HG03139 (cell line): ENCODE measurements around the gene SLC47A2.

Experiments
- ATAC-seq: cut with Tn5 transposase; IDR thresholded peaks from one replicate; pipeline ENCODE4 v1.9.1; 2021; ENCODE audit not compliant: unreplicated experiment

Gene SLC47A2

GRCh38 chr17:19729900-19730299 lies 13.5 kb upstream of the SLC47A2 start:
- ATAC-seq, result no peak

DNA sequence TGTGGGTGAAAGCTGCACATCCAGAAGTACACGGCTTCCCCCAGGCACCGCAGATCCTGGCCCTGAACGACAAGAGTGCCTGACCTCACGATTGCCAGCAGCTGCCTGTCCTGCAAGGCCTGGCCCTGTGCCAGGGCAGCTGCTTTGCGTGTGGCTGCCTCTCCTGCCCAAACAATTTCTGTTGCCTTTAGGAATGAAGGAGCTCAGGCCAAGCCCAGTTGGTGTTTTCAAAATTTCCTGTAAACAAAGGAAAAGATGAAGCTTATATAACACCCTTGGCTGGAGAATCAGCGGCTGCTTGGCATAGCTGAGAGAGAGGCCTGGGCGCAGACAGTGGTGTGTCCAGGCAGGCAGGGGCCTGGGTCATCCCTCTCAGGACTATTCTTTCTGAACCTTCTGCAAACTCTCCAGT lies 11.7 kb upstream of the SLC47A2 start:
- no peak for ATAC-seq

DNA sequence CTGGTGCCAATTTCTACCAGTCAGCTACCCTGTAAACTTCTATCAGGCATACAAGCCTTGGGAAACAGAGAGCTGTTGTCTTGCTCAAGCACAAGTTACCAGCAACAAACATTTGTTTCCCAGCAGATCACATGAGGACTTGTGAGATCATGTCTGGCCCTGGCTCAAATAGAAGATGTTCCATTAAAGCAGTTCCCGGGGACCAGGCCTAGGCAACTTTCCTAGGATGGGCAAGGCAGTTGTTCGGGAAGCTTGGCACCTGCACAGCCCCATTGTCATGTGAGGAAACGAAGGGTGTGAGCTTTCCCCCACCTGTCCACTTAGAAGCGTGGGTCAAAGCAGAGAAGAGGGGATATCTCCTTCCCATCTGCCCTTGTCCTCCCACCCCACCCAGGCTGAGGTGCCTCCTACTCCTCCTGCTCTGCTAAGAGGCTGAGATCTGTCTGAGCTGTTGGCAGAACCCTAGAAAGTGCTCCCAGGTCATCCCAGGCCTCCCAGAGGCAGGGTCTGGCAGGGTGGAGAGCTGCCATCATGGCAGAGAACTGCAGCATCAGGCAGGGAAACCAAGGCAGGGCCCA lies 11.2 kb upstream of the SLC47A2 start:
- no peak for ATAC-seq

GRCh38 chr17:19726631-19727376 lies 10.4 kb upstream of the SLC47A2 start:
- ATAC-seq, result no peak

DNA sequence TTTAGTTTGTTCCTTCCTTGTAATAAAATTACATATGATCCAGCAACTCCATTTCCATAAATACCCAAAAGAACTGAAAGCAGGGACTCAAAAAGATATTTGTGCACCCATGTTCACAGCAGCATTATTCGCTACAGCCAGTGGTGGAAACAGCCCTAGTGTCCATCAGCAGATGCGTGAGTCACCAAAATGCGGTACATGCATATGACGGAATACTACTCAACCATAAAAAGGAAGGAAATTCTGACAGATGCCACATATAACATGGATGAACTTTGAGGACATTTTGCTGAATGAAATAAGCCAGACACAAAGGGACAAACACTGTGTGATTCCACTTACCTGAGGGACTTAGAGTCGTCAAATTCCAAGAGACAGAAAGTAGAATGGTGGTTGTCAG lies 9.1 kb upstream of the SLC47A2 start:
- ATAC-seq, result no peak

DNA sequence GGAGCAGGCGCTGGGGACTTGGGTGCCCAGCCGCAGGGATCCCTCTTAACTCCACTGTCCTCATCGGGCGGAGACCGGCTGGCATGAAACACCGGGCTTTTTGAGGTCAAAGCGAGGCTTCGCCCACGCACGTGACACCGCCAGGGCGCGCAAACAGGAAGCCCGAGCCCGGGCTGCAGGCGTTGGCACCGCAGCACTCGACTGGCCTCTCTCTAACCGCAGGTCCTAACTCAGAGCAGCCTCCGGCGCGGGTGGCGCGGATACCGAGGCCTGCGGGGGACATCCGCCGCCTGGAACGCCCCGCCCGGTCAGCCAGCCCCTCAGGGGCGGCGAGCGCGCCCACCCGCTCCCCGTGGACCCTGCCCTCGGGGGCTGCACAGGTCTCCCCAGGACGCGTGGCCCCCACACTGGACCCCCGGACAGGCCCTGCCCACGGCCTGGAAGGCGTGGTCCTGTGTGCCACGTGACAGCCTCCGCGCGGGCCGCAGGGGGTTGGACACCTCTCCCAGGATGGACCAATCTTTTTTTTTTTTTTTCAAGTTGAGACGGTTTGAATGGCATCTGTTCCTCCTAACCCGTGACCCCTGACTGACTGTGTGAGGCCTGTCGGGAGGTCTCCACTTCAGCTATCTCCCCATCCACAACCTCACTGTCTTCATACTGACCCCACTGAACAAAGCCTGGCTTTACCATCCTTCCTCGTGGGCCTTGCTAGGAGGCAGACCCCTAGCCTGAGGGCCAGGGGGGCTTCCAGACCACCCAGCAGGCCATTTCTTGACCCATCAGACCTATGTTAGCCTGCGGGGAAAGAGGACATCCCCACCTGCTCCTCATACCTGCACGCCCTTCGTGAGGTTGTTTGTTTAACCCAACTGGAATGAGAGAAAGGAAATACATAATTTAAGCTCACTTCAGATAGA lies 8.4 kb upstream of the SLC47A2 start:
- ATAC-seq, result no peak

GRCh38 chr17:19723964-19724363 lies 7.6 kb upstream of the SLC47A2 start:
- no peak for ATAC-seq

DNA sequence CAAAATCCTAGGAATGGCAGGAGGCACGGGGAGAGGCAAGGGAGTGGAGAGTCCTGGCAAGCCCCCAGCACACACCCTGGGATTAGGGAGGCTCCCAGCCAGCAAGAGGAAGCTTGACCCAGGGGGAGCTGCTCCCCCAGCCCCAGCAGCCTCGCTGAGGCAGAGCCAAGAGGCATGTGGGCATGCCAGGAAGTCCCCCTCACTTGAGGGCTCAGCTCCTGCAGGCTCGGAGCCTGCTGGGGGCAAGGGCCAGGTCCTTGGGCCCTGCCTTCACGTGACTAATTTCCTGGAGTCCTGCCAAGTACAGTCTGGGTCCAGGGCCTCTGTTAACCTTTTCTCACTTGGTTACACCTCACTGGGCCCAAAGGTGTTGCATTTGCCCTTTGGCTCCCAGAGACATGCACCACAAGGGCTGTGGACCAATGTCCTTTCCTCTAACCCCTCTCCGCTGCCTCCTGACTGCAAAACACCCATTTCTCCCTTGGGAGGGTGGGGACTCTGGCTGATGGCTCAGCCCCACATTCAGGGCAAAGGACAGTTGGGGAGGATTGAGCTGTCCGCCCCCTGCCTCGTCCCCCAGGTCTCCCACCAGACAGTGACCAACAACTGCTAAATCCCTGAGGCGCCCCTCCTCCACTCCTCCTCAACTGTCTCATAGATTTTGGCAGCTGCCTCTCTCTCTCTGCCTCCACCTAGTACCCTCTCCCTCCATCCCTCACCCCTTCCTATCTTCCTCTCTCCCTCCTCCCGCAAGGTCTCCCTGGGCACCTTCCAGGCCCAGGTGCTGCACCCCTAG lies 4.4 kb upstream of the SLC47A2 start:
- ATAC-seq, result no peak

- no peak for ATAC-seq
Measured at GRCh38 chr17:19720210-19720475, 3.8 kb upstream of the SLC47A2 start.

- no peak for ATAC-seq
Measured at GRCh38 chr17:19719355-19720209, 3.2 kb upstream of the SLC47A2 start.

- no peak for ATAC-seq
Measured at GRCh38 chr17:19718613-19719354, 2.4 kb upstream of the SLC47A2 start.

GRCh38 chr17:19718041-19718612 lies 1.7 kb upstream of the SLC47A2 start:
- no peak for ATAC-seq

- ATAC-seq, result no peak
Measured at GRCh38 chr17:19717411-19717908, 1.1 kb upstream of the SLC47A2 start.

GRCh38 chr17:19717031-19717360 lies 612 bp upstream of the SLC47A2 start:
- no peak for ATAC-seq

- ATAC-seq, result no peak
Measured at GRCh38 chr17:19714542-19715411, 1.6 kb downstream of the SLC47A2 start.

DNA sequence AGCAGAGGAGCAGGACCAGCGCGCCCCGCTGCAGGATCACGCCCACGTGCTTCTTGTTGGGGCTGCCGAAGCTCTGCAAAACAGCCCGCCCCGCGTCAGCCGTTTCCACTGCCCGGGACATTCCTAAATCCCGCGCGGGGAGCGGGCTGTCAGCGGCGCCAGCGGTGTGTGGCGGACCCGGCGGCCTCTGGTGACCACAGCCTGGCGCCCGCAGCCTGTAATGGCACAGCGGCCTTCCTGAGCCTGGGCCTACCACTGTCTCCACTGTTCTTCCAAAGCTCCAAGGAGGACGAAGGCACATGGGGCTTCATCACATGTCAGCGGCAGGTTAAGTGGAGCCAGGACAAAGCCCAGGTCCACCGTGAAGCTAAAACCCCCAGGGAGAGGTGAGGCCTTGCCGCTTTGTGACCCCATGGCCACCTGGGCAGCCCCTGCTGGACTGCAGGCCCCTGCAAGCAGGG lies 2.5 kb downstream of the SLC47A2 start:
- ATAC-seq, result no peak

GRCh38 chr17:19713462-19713861 lies 2.9 kb downstream of the SLC47A2 start:
- ATAC-seq, result no peak

GRCh38 chr17:19712436-19713004 lies 3.9 kb downstream of the SLC47A2 start:
- ATAC-seq, result no peak
